Mesendoderm (in vitro differentiated cells): ENCODE results near the gene ABCC5.

Experiments used
- DNase-seq: peaks from one replicate; pipeline ENCODE4 v3.0.0; 2013
- H2AK5ac ChIP-seq: 2 replicates; pipeline ENCODE4 v1.6.1; 2013; ENCODE audit warnings: low read length, inconsistent platforms
- H2BK120ac ChIP-seq: 2 replicates; pipeline ENCODE4 v1.6.1; 2013; ENCODE audit warnings: low read depth, mild to moderate bottlenecking, low read length, moderate library complexity, mixed read lengths
- H2BK15ac ChIP-seq: replicated peaks from 2 replicates; pipeline ENCODE4 v1.6.1; 2013; ENCODE audit warnings: low read depth, mild to moderate bottlenecking, moderate library complexity
- H2BK5ac ChIP-seq: 2 replicates; pipeline ENCODE4 v1.6.1; 2013; ENCODE audit warnings: low read length, inconsistent platforms
- H3K18ac ChIP-seq: 2 replicates; pipeline ENCODE4 v1.6.1; 2013; ENCODE audit warnings: mild to moderate bottlenecking, low read length, mixed read lengths
- H3K23ac ChIP-seq: one replicate; pipeline ENCODE4 v1.6.1; 2013; ENCODE audit warnings: low read length
- H3K27ac ChIP-seq: 2 replicates; pipeline ENCODE4 v1.5.1; 2013; ENCODE audit warnings: low read depth, mild to moderate bottlenecking, inconsistent platforms, low read length, moderate library complexity
- H3K27me3 ChIP-seq: 2 replicates; pipeline ENCODE4 v1.6.1; 2013; ENCODE audit warnings: low read length, control low read depth, mild to moderate bottlenecking, inconsistent platforms; ENCODE audit not compliant: insufficient read depth, poor library complexity
- H3K36me3 ChIP-seq: 2 replicates; pipeline ENCODE4 v1.6.1; 2013; ENCODE audit warnings: low read length, inconsistent platforms; ENCODE audit not compliant: control insufficient read depth, insufficient read depth
- H3K4ac ChIP-seq: one replicate; pipeline ENCODE4 v1.6.1; 2013; ENCODE audit warnings: low read depth, mild to moderate bottlenecking, low read length, moderate library complexity
- H3K4me1 ChIP-seq: 2 replicates; pipeline ENCODE4 v1.6.1; 2013; ENCODE audit warnings: low read depth, low read length, inconsistent platforms; ENCODE audit not compliant: control insufficient read depth
- H3K4me2 ChIP-seq: 2 replicates; pipeline ENCODE4 v1.6.1; 2013; ENCODE audit warnings: low read length
- H3K4me3 ChIP-seq: 2 replicates; pipeline ENCODE4 v1.5.1; 2013; ENCODE audit warnings: mild to moderate bottlenecking, low read length
- H3K56ac ChIP-seq: one replicate; pipeline ENCODE4 v1.6.1; 2013; ENCODE audit warnings: low read length
- H3K79me1 ChIP-seq: 2 replicates; pipeline ENCODE4 v1.6.1; 2013; ENCODE audit warnings: low read length, inconsistent platforms
- H3K79me2 ChIP-seq: 2 replicates; pipeline ENCODE4 v1.6.1; 2013; ENCODE audit warnings: mild to moderate bottlenecking, low read length; ENCODE audit not compliant: control insufficient read depth, insufficient read depth
- H3K9ac ChIP-seq: 2 replicates; pipeline ENCODE4 v1.6.1; 2013; ENCODE audit warnings: low read length, inconsistent platforms
- H4K5ac ChIP-seq: one replicate; pipeline ENCODE4 v1.6.1; 2013; ENCODE audit warnings: low read length
- H4K8ac ChIP-seq: one replicate; pipeline ENCODE4 v1.6.1; 2013; ENCODE audit warnings: low read depth, mild to moderate bottlenecking, control low read depth, low read length, moderate library complexity
- WGBS: extraction: QIAGEN DNeasy Blood & Tissue Kit; methylation state at CpG from one replicate; pipeline ENCODE4 v1.1.7; 2013; ENCODE audit warnings: low lambda C conversion rate, missing lambda C conversion rate; ENCODE audit not compliant: insufficient coverage; ENCODE audit errors: extremely low coverage; 5-methylcytosine and 5-hydroxymethylcytosine counted together

The ABCC5 gene

GRCh38 chr3:183914856-183915255 lies 102.8 kb downstream of the ABCC5 start:
- WGBS = no CpG with 5 or more reads among the region's 5 CpGs
- no peak overlapping the region for H2BK120ac ChIP-seq

GRCh38 chr3:183913580-183913920 lies 104.1 kb downstream of the ABCC5 start:
- no peak for DNase-seq
- no peak overlapping the region for H3K27ac ChIP-seq
- no peak overlapping the region for H2AK5ac ChIP-seq
- no peak overlapping the region for H2BK120ac ChIP-seq
- H3K79me1 ChIP-seq = no peaks in the 10 kb centered on the region
- WGBS = no CpG with 5 or more reads among the region's 9 CpGs
- H3K4me3 ChIP-seq = no peak overlapping the region
- H3K36me3 ChIP-seq = no peaks in the 10 kb centered on the region
- H3K4ac ChIP-seq = no peak overlapping the region
- no peak overlapping the region for H3K56ac ChIP-seq
- no peak overlapping the region for H3K9ac ChIP-seq
- H3K23ac ChIP-seq = no peak overlapping the region
- no peak overlapping the region for H4K8ac ChIP-seq
- no peaks in the 10 kb centered on the region for H3K79me2 ChIP-seq
- H2BK15ac ChIP-seq = no peak overlapping the region
- H4K5ac ChIP-seq = no peak overlapping the region
- no peaks in the 10 kb centered on the region for H3K4me1 ChIP-seq
- H2BK5ac ChIP-seq = no peak overlapping the region
- no peak overlapping the region for H3K4me2 ChIP-seq
- no peak overlapping the region for H3K18ac ChIP-seq
- no peaks in the 10 kb centered on the region for H3K27me3 ChIP-seq

More at GRCh38 chr3:183914856-183915255, 102.8 kb downstream of the ABCC5 start:
- H3K79me2 ChIP-seq = no peaks in the 10 kb centered on the region
- H3K4me3 ChIP-seq = no peak overlapping the region
- no peaks in the 10 kb centered on the region for H3K79me1 ChIP-seq
- H3K4me1 ChIP-seq = no peaks in the 10 kb centered on the region
- H3K27me3 ChIP-seq = no peaks in the 10 kb centered on the region
- H3K23ac ChIP-seq = no peak overlapping the region
- no peak overlapping the region for H2BK15ac ChIP-seq
- H3K36me3 ChIP-seq = no peaks in the 10 kb centered on the region
- no peak overlapping the region for H3K4ac ChIP-seq
- no peak overlapping the region for H2AK5ac ChIP-seq
- no peak overlapping the region for H3K9ac ChIP-seq
- no peak overlapping the region for H2BK5ac ChIP-seq
- no peak overlapping the region for H3K56ac ChIP-seq
- H3K27ac ChIP-seq = no peak overlapping the region
- H4K5ac ChIP-seq = no peak overlapping the region
- no peak for DNase-seq
- H3K18ac ChIP-seq = no peak overlapping the region
- no peak overlapping the region for H3K4me2 ChIP-seq
- H4K8ac ChIP-seq = no peak overlapping the region

GRCh38 chr3:183912895-183913579 lies 104.6 kb downstream of the ABCC5 start:
- Histone ChIP-seq H3K56ac (no peak overlapping the region), H3K4me1 (no peaks in the 10 kb centered on the region), H3K18ac (no peak overlapping the region), H3K4me3 (no peak overlapping the region), H2AK5ac (no peak overlapping the region), H3K27me3 (no peaks in the 10 kb centered on the region), H3K79me1 (no peaks in the 10 kb centered on the region), H3K79me2 (no peaks in the 10 kb centered on the region), H2BK120ac (no peak overlapping the region), H4K8ac (no peak overlapping the region), H4K5ac (no peak overlapping the region), H3K36me3 (no peaks in the 10 kb centered on the region), H3K23ac (no peak overlapping the region), H2BK15ac (no peak overlapping the region), H3K9ac (no peak overlapping the region), H3K4me2 (no peak overlapping the region), H3K27ac (no peak overlapping the region), H2BK5ac (no peak overlapping the region), H3K4ac (no peak overlapping the region)
- WGBS = no CpG with 5 or more reads among the region's 10 CpGs
- DNase-seq = peak; percentile 83

GRCh38 chr3:183911763-183912506 lies 105.7 kb downstream of the ABCC5 start:
- no peaks in the 10 kb centered on the region for H3K79me1 ChIP-seq
- H2AK5ac ChIP-seq = no peak overlapping the region
- no peak overlapping the region for H2BK15ac ChIP-seq
- no peak overlapping the region for H4K5ac ChIP-seq
- H3K23ac ChIP-seq = no peak overlapping the region
- H3K56ac ChIP-seq = no peak overlapping the region
- H3K79me2 ChIP-seq = no peaks in the 10 kb centered on the region
- no peak overlapping the region for H2BK5ac ChIP-seq
- no peak overlapping the region for H3K27ac ChIP-seq
- no peaks in the 10 kb centered on the region for H3K36me3 ChIP-seq
- DNase-seq = no peak
- no peak overlapping the region for H3K18ac ChIP-seq
- no peak overlapping the region for H3K4ac ChIP-seq
- H2BK120ac ChIP-seq = no peak overlapping the region
- no peak overlapping the region for H3K4me2 ChIP-seq
- H4K8ac ChIP-seq = no peak overlapping the region
- H3K9ac ChIP-seq = no peak overlapping the region
- no peaks in the 10 kb centered on the region for H3K4me1 ChIP-seq
- H3K27me3 ChIP-seq = no peaks in the 10 kb centered on the region
- no peak overlapping the region for H3K4me3 ChIP-seq
- WGBS = no CpG with 5 or more reads among the region's 8 CpGs

GRCh38 chr3:183911087-183911486 lies 106.6 kb downstream of the ABCC5 start:
- H2BK5ac ChIP-seq = no peak overlapping the region
- no peaks in the 10 kb centered on the region for H3K4me1 ChIP-seq
- H3K23ac ChIP-seq = no peak overlapping the region
- H3K4me3 ChIP-seq = no peak overlapping the region
- H2BK120ac ChIP-seq = no peak overlapping the region
- no peak overlapping the region for H2BK15ac ChIP-seq
- H3K56ac ChIP-seq = no peak overlapping the region
- H2AK5ac ChIP-seq = no peak overlapping the region
- no peaks in the 10 kb centered on the region for H3K79me2 ChIP-seq
- no peak for DNase-seq
- no peak overlapping the region for H3K18ac ChIP-seq
- no peak overlapping the region for H4K8ac ChIP-seq
- no peaks in the 10 kb centered on the region for H3K36me3 ChIP-seq
- no peaks in the 10 kb centered on the region for H3K27me3 ChIP-seq
- no peaks in the 10 kb centered on the region for H3K79me1 ChIP-seq
- no peak overlapping the region for H4K5ac ChIP-seq
- no peak overlapping the region for H3K4ac ChIP-seq
- H3K9ac ChIP-seq = no peak overlapping the region
- WGBS = no CpG with 5 or more reads among the region's 6 CpGs
- H3K4me2 ChIP-seq = no peak overlapping the region
- no peak overlapping the region for H3K27ac ChIP-seq
